ENCODE results near the gene GMPR.

Gene GMPR

GRCh38 chr6:16292432-16292831, 54.0 kb downstream of the GMPR start:
- Histone ChIP-seq H2AFZ (ENCODE audit: insufficient read depth, low read length, poor library complexity) (no peak overlapping the region), H3K4me3 (ENCODE audit: low read depth, low read length) (no peak overlapping the region), H3K4me1 (ENCODE audit: control insufficient read depth in 1 of 2, insufficient read depth in 2 of 2, low read length in 2 of 2) (no peaks in the 10 kb centered on the region), H3K23ac (ENCODE audit: low read length) (no peak overlapping the region), H3K14ac (ENCODE audit: low read length) (no peak overlapping the region), H3K79me1 (ENCODE audit: low read length) (no peaks in the 10 kb centered on the region), H2BK12ac (ENCODE audit: low read length) (no peak overlapping the region), H3K9ac (ENCODE audit: low read length) (no peak overlapping the region), H3K18ac (ENCODE audit: low read length) (no peak overlapping the region), H3K4me2 (ENCODE audit: low read length) (no peak overlapping the region), H2BK5ac (ENCODE audit: low read depth, low read length, poor library complexity) (no peak overlapping the region), H3K27ac (ENCODE audit: low read depth, low read length) (no peak overlapping the region), H4K8ac (ENCODE audit: low read depth, low read length) (no peak overlapping the region), H3K36me3 (ENCODE audit: control insufficient read depth in 1 of 2, insufficient read depth in 2 of 2, low read length in 2 of 2) (peaks cover 6 to 10% of the 10 kb centered on the region in 2 experiments), H3K79me2 (ENCODE audit: control insufficient read depth, insufficient read depth, low read length, poor library complexity) (no peaks in the 10 kb centered on the region), H3K27me3 (ENCODE audit: insufficient read depth, low read length) (no peaks in the 10 kb centered on the region), H3K9me3 (ENCODE audit: insufficient read depth, low read depth, low read length) (peaks cover 3% of the 10 kb centered on the region), H3K4ac (ENCODE audit: low read depth, low read length) (no peak overlapping the region), H2BK120ac (ENCODE audit: insufficient read depth, low read length, poor library complexity) (no peak overlapping the region), H4K91ac (ENCODE audit: low read depth, low read length) (no peak overlapping the region), H4K12ac (ENCODE audit: low read depth, low read length) (no peak overlapping the region), H2AK5ac (ENCODE audit: low read length) (no peak overlapping the region)
- DNase-seq, result no peak
- WGBS (ENCODE audit: extremely low coverage, insufficient coverage, insufficient read length), result no CpG with 5 or more reads among the region's 5 CpGs

GRCh38 chr6:16292942-16293341, 54.6 kb downstream of the GMPR start:
- no peak overlapping the region for H4K12ac ChIP-seq (ENCODE audit: low read depth, low read length)
- H2BK120ac ChIP-seq (ENCODE audit: insufficient read depth, low read length, poor library complexity), result no peak overlapping the region
- H3K9me3 ChIP-seq (ENCODE audit: insufficient read depth, low read depth, low read length), result peaks cover 3% of the 10 kb centered on the region
- H3K18ac ChIP-seq (ENCODE audit: low read length), result no peak overlapping the region
- H2BK12ac ChIP-seq (ENCODE audit: low read length), result no peak overlapping the region
- H3K4me1 ChIP-seq (ENCODE audit: control insufficient read depth in 1 of 2, insufficient read depth in 2 of 2, low read length in 2 of 2), result no peaks in the 10 kb centered on the region
- no peak overlapping the region for H3K4me2 ChIP-seq (ENCODE audit: low read length)
- H3K79me2 ChIP-seq (ENCODE audit: control insufficient read depth, insufficient read depth, low read length, poor library complexity), result no peaks in the 10 kb centered on the region
- DNase-seq, result peak; percentile 94 to 98
- H3K4me3 ChIP-seq (ENCODE audit: low read depth, low read length), result no peak overlapping the region
- H2AK5ac ChIP-seq (ENCODE audit: low read length), result no peak overlapping the region
- no peak overlapping the region for H2BK5ac ChIP-seq (ENCODE audit: low read depth, low read length, poor library complexity)
- H3K27me3 ChIP-seq (ENCODE audit: insufficient read depth, low read length), result no peaks in the 10 kb centered on the region
- H2AFZ ChIP-seq (ENCODE audit: insufficient read depth, low read length, poor library complexity), result no peak overlapping the region
- no CpG with 5 or more reads among the region's 8 CpGs for WGBS (ENCODE audit: extremely low coverage, insufficient coverage, insufficient read length)
- no peak overlapping the region for H3K9ac ChIP-seq (ENCODE audit: low read length)
- H3K4ac ChIP-seq (ENCODE audit: low read depth, low read length), result no peak overlapping the region
- H3K36me3 ChIP-seq (ENCODE audit: control insufficient read depth in 1 of 2, insufficient read depth in 2 of 2, low read length in 2 of 2), result peaks cover 6 to 15% of the 10 kb centered on the region in 2 experiments
- no peak overlapping the region for H4K91ac ChIP-seq (ENCODE audit: low read depth, low read length)
- no peak overlapping the region for H3K27ac ChIP-seq (ENCODE audit: low read depth, low read length)
- H3K79me1 ChIP-seq (ENCODE audit: low read length), result no peaks in the 10 kb centered on the region
- H4K8ac ChIP-seq (ENCODE audit: low read depth, low read length), result no peak overlapping the region
- no peak overlapping the region for H3K23ac ChIP-seq (ENCODE audit: low read length)
- H3K14ac ChIP-seq (ENCODE audit: low read length), result no peak overlapping the region

DNA sequence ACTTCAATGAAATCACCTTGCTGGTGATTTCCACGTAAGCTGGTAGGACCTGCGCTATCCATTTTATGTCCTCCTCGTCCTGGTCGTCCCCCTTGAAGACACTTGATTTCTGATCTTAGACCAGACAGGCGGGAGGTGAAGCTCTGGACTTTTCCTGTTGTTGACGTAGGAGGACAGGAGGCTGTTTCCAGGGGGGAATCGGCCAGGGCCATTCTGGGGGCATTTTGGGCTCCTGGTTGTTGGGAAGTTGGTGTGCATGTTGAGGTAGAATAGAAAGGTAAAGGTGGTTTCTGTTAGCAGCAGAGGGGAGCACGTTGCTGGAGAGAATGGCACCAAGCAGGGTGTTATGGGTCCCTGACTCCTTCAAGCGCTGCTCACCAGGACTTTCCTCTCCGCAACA, 56.0 kb downstream of the GMPR start:
- no peak overlapping the region for H3K4ac ChIP-seq (ENCODE audit: low read depth, low read length)
- no peak overlapping the region for H3K4me2 ChIP-seq (ENCODE audit: low read length)
- peaks cover 6 to 15% of the 10 kb centered on the region in 2 experiments for H3K36me3 ChIP-seq (ENCODE audit: control insufficient read depth in 1 of 2, insufficient read depth in 2 of 2, low read length in 2 of 2)
- no peak overlapping the region for H3K4me3 ChIP-seq (ENCODE audit: low read depth, low read length)
- H3K9me3 ChIP-seq (ENCODE audit: insufficient read depth, low read depth, low read length), result peaks cover 2% of the 10 kb centered on the region
- H2AFZ ChIP-seq (ENCODE audit: insufficient read depth, low read length, poor library complexity), result no peak overlapping the region
- no peak overlapping the region for H4K8ac ChIP-seq (ENCODE audit: low read depth, low read length)
- no peak overlapping the region for H3K9ac ChIP-seq (ENCODE audit: low read length)
- H4K91ac ChIP-seq (ENCODE audit: low read depth, low read length), result no peak overlapping the region
- no peak overlapping the region for H2BK5ac ChIP-seq (ENCODE audit: low read depth, low read length, poor library complexity)
- H3K4me1 ChIP-seq (ENCODE audit: control insufficient read depth in 1 of 2, insufficient read depth in 2 of 2, low read length in 2 of 2), result no peaks in the 10 kb centered on the region
- DNase-seq, result no peak
- no peak overlapping the region for H2BK120ac ChIP-seq (ENCODE audit: insufficient read depth, low read length, poor library complexity)
- no peak overlapping the region for H3K14ac ChIP-seq (ENCODE audit: low read length)
- H3K79me1 ChIP-seq (ENCODE audit: low read length), result no peaks in the 10 kb centered on the region
- no peak overlapping the region for H4K12ac ChIP-seq (ENCODE audit: low read depth, low read length)
- H3K23ac ChIP-seq (ENCODE audit: low read length), result no peak overlapping the region
- no peaks in the 10 kb centered on the region for H3K79me2 ChIP-seq (ENCODE audit: control insufficient read depth, insufficient read depth, low read length, poor library complexity)
- no peaks in the 10 kb centered on the region for H3K27me3 ChIP-seq (ENCODE audit: insufficient read depth, low read length)
- no CpG with 5 or more reads among the region's 10 CpGs for WGBS (ENCODE audit: extremely low coverage, insufficient coverage, insufficient read length)
- H2BK12ac ChIP-seq (ENCODE audit: low read length), result no peak overlapping the region
- no peak overlapping the region for H3K27ac ChIP-seq (ENCODE audit: low read depth, low read length)
- no peak overlapping the region for H2AK5ac ChIP-seq (ENCODE audit: low read length)
- no peak overlapping the region for H3K18ac ChIP-seq (ENCODE audit: low read length)

DNA sequence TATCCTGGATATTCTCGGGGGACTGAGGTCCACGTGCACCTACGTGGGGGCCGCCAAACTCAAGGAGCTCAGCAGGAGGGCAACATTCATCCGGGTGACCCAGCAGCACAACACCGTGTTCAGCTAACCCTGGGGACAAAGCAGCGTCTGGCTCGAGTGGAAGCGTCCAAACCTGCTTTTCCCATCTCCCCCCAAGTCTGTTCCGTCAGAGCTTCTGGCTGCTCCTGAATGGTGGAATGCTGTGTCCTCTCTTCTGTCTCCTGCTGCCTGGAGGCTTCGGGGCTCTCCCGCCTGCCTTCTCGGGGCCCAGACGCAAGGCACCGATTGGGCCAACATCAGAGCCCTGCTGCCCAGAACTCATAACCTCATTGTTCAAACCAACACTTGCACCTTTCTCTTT, 56.7 kb downstream of the GMPR start:
- H4K91ac ChIP-seq (ENCODE audit: low read depth, low read length), result no peak overlapping the region
- DNase-seq, result no peak
- no peak overlapping the region for H3K23ac ChIP-seq (ENCODE audit: low read length)

More for the DNA sequence above, 56.7 kb downstream of the GMPR start:
- Histone ChIP-seq H2BK5ac (ENCODE audit: low read depth, low read length, poor library complexity) (no peak overlapping the region), H2BK120ac (ENCODE audit: insufficient read depth, low read length, poor library complexity) (no peak overlapping the region), H3K36me3 (ENCODE audit: control insufficient read depth in 1 of 2, insufficient read depth in 2 of 2, low read length in 2 of 2) (peaks cover 6 to 15% of the 10 kb centered on the region in 2 experiments), H3K4me1 (ENCODE audit: control insufficient read depth in 1 of 2, insufficient read depth in 2 of 2, low read length in 2 of 2) (no peaks in the 10 kb centered on the region), H3K4me3 (ENCODE audit: low read depth, low read length) (no peak overlapping the region), H3K27me3 (ENCODE audit: insufficient read depth, low read length) (no peaks in the 10 kb centered on the region), H2BK12ac (ENCODE audit: low read length) (no peak overlapping the region), H4K8ac (ENCODE audit: low read depth, low read length) (no peak overlapping the region), H3K27ac (ENCODE audit: low read depth, low read length) (no peak overlapping the region), H3K79me1 (ENCODE audit: low read length) (no peaks in the 10 kb centered on the region), H3K18ac (ENCODE audit: low read length) (no peak overlapping the region), H2AK5ac (ENCODE audit: low read length) (no peak overlapping the region), H3K9me3 (ENCODE audit: insufficient read depth, low read depth, low read length) (peaks cover 2% of the 10 kb centered on the region), H3K79me2 (ENCODE audit: control insufficient read depth, insufficient read depth, low read length, poor library complexity) (no peaks in the 10 kb centered on the region), H2AFZ (ENCODE audit: insufficient read depth, low read length, poor library complexity) (no peak overlapping the region), H3K4me2 (ENCODE audit: low read length) (no peak overlapping the region), H3K4ac (ENCODE audit: low read depth, low read length) (no peak overlapping the region), H3K9ac (ENCODE audit: low read length) (no peak overlapping the region), H3K14ac (ENCODE audit: low read length) (no peak overlapping the region), H4K12ac (ENCODE audit: low read depth, low read length) (no peak overlapping the region)
- WGBS (ENCODE audit: extremely low coverage, insufficient coverage, insufficient read length), result no CpG with 5 or more reads among the region's 15 CpGs

All from trophoblast cell (in vitro differentiated cells and primary cell).